ENCODE results near the gene CHRNA10.

- TF ChIP-seq, protein P1, sequence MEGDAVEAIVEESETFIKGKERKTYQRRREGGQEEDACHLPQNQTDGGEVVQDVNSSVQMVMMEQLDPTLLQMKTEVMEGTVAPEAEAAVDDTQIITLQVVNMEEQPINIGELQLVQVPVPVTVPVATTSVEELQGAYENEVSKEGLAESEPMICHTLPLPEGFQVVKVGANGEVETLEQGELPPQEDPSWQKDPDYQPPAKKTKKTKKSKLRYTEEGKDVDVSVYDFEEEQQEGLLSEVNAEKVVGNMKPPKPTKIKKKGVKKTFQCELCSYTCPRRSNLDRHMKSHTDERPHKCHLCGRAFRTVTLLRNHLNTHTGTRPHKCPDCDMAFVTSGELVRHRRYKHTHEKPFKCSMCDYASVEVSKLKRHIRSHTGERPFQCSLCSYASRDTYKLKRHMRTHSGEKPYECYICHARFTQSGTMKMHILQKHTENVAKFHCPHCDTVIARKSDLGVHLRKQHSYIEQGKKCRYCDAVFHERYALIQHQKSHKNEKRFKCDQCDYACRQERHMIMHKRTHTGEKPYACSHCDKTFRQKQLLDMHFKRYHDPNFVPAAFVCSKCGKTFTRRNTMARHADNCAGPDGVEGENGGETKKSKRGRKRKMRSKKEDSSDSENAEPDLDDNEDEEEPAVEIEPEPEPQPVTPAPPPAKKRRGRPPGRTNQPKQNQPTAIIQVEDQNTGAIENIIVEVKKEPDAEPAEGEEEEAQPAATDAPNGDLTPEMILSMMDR (IDR thresholded peaks at IDR 0.05; ENCODE audit: poor library complexity, severe bottlenecking): no peak
- TF ChIP-seq EZH2 (IDR thresholded peaks at IDR 0.05; ENCODE audit: borderline replicate concordance, insufficient read depth, low read length, poor library complexity, severe bottlenecking) (no peak), RAD21 (conservative IDR thresholded peaks at IDR 0.05) (no peak), TAF1 (IDR thresholded peaks at IDR 0.05; ENCODE audit: low read depth) (no peak)
- TF ChIP-seq, protein P2, sequence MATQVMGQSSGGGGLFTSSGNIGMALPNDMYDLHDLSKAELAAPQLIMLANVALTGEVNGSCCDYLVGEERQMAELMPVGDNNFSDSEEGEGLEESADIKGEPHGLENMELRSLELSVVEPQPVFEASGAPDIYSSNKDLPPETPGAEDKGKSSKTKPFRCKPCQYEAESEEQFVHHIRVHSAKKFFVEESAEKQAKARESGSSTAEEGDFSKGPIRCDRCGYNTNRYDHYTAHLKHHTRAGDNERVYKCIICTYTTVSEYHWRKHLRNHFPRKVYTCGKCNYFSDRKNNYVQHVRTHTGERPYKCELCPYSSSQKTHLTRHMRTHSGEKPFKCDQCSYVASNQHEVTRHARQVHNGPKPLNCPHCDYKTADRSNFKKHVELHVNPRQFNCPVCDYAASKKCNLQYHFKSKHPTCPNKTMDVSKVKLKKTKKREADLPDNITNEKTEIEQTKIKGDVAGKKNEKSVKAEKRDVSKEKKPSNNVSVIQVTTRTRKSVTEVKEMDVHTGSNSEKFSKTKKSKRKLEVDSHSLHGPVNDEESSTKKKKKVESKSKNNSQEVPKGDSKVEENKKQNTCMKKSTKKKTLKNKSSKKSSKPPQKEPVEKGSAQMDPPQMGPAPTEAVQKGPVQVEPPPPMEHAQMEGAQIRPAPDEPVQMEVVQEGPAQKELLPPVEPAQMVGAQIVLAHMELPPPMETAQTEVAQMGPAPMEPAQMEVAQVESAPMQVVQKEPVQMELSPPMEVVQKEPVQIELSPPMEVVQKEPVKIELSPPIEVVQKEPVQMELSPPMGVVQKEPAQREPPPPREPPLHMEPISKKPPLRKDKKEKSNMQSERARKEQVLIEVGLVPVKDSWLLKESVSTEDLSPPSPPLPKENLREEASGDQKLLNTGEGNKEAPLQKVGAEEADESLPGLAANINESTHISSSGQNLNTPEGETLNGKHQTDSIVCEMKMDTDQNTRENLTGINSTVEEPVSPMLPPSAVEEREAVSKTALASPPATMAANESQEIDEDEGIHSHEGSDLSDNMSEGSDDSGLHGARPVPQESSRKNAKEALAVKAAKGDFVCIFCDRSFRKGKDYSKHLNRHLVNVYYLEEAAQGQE (IDR thresholded peaks at IDR 0.05; ENCODE audit: borderline replicate concordance): no peak
These were observed 43.9 kb downstream of the CHRNA10 start for GRCh38 chr11:3627291-3627690.
